Smooth muscle cell (in vitro differentiated cells): ENCODE results near the gene MAPKAP1. TPM values are rescaled to one million over a fixed set of nuclear protein-coding genes. Genes with fewer than 3 reads are reported as not detected.

ENCODE experiments used
- DNase-seq: peaks from one replicate; lab custom pipeline; 2025; ENCODE audit not compliant: unreplicated experiment; lab: John Stamatoyannopoulos, UW
- H2AFZ ChIP-seq: fragments of 200-600 bp; sonication (generic); 2 replicates; pipeline ENCODE4 v1.6.0; 2016; ENCODE audit warnings: antibody characterized with exemption, low read depth, mild to moderate bottlenecking
- H3F3A ChIP-seq: fragments of 200-600 bp; sonication (generic); 2 replicates; pipeline ENCODE4 v1.6.0; 2017; ENCODE audit warnings: antibody characterized with exemption, low read depth
- H3K27ac ChIP-seq: fragments of 200-600 bp; sonication (generic); 2 replicates; pipeline ENCODE4 v1.5.1; 2016; ENCODE audit warnings: low read depth, mild to moderate bottlenecking
- H3K27me3 ChIP-seq: fragments of 200-600 bp; sonication (generic); 2 replicates; pipeline ENCODE4 v1.6.1; 2016; ENCODE audit warnings: low read depth, mild to moderate bottlenecking
- H3K36me3 ChIP-seq: fragments of 200-600 bp; sonication (generic); 2 replicates; pipeline ENCODE4 v1.5.1; 2016; ENCODE audit warnings: low read depth
- H3K4me1 ChIP-seq: fragments of 200-600 bp; sonication (generic); 2 replicates; pipeline ENCODE4 v1.5.1; 2016; ENCODE audit warnings: low read depth
- H3K4me2 ChIP-seq: fragments of 200-600 bp; sonication (generic); 2 replicates; pipeline ENCODE4 v1.6.0; 2016; ENCODE audit warnings: mild to moderate bottlenecking
- H3K4me3 ChIP-seq: fragments of 200-600 bp; sonication (generic); 2 replicates; pipeline ENCODE4 v1.5.1; 2016; ENCODE audit warnings: mild to moderate bottlenecking
- H3K79me2 ChIP-seq: fragments of 200-600 bp; sonication (generic); 2 replicates; pipeline ENCODE4 v1.6.0; 2016; ENCODE audit warnings: low read depth, mild to moderate bottlenecking
- H3K9ac ChIP-seq: fragments of 200-600 bp; sonication (generic); 2 replicates; pipeline ENCODE4 v1.6.0; 2016; ENCODE audit warnings: low read depth
- H3K9me3 ChIP-seq: fragments of 200-600 bp; sonication (generic); replicated peaks from 2 replicates; pipeline ENCODE4 v1.5.1; 2016; ENCODE audit warnings: low read depth
- H4K20me1 ChIP-seq: fragments of 200-600 bp; sonication (generic); 2 replicates; pipeline ENCODE4 v1.6.0; 2016; ENCODE audit warnings: low read depth
- CTCF ChIP-seq: fragments of 200-600 bp; sonication (generic); IDR thresholded peaks from 2 replicates; pipeline ENCODE4 v1.5.1; 2017; ENCODE audit warnings: borderline replicate concordance, mild to moderate bottlenecking, antibody characterized with exemption; ENCODE audit not compliant: insufficient read depth, poor library complexity, severe bottlenecking
- WGBS: methylation state at CpG from one replicate; pipeline ENCODE4 v1.1.7; 2016; ENCODE audit warnings: low lambda C conversion rate; 5-methylcytosine and 5-hydroxymethylcytosine counted together
- polyA plus RNA-seq: library from polyadenylated mRNA; unstranded; fragments of >200 nt; fragmentation: Nextera tagmentation; extraction: Ambion mirVana; gene quantifications from 2 replicates; pipeline ENCODE4 v1.2.1, GENCODE V29; 2016
- total RNA-seq: library from RNA; depleted of rRNA; stranded (reverse); fragments of >200 nt; gene quantifications from 2 replicates; pipeline ENCODE4 v1.2.3, GENCODE V29; 2014

The MAPKAP1 gene
- total and polyA plus RNA-seq, 2 experiments from 2014 or later = 50.1 to 74.5 TPM

GRCh38 chr9:125484350-125485282 is 222.4 kb downstream of the MAPKAP1 start:
- no peaks in the 10 kb centered on the region for H3K9me3 ChIP-seq
- H3K36me3 ChIP-seq = no peaks in the 10 kb centered on the region
- peaks cover 21% of the 10 kb centered on the region for H4K20me1 ChIP-seq
- H3F3A ChIP-seq = no peaks in the 10 kb centered on the region
- no peak overlapping the region for H3K4me2 ChIP-seq
- H3K27me3 ChIP-seq = no peaks in the 10 kb centered on the region
- H3K9ac ChIP-seq = no peak overlapping the region
- H2AFZ ChIP-seq = no peak overlapping the region
- DNase-seq = no peak
- TF ChIP-seq CTCF = no peak
- no peak overlapping the region for H3K27ac ChIP-seq
- no peaks in the 10 kb centered on the region for H3K79me2 ChIP-seq
- WGBS = 86% methylated on average over 13 of the region's 13 CpGs
- no peak overlapping the region for H3K4me3 ChIP-seq
- no peaks in the 10 kb centered on the region for H3K4me1 ChIP-seq

GRCh38 chr9:125483697-125484096 is 223.3 kb downstream of the MAPKAP1 start:
- H3K36me3 ChIP-seq = no peaks in the 10 kb centered on the region
- no peak overlapping the region for H3K9ac ChIP-seq
- H4K20me1 ChIP-seq = peaks cover 21% of the 10 kb centered on the region
- DNase-seq = no peak
- no peaks in the 10 kb centered on the region for H3K9me3 ChIP-seq
- no peaks in the 10 kb centered on the region for H3K4me1 ChIP-seq
- H3K27me3 ChIP-seq = no peaks in the 10 kb centered on the region
- H3K4me2 ChIP-seq = no peak overlapping the region
- no peak overlapping the region for H3K27ac ChIP-seq
- H3K79me2 ChIP-seq = no peaks in the 10 kb centered on the region
- no peak overlapping the region for H2AFZ ChIP-seq
- H3F3A ChIP-seq = no peaks in the 10 kb centered on the region
- H3K4me3 ChIP-seq = no peak overlapping the region
- 95% methylated on average over 2 of the region's 2 CpGs for WGBS
- TF ChIP-seq CTCF = no peak

- H3F3A ChIP-seq = peaks cover 3% of the 10 kb centered on the region
- H2AFZ ChIP-seq = no peak overlapping the region
- no peak for DNase-seq
- no peaks in the 10 kb centered on the region for H3K79me2 ChIP-seq
- TF ChIP-seq CTCF = no peak
- H4K20me1 ChIP-seq = peaks cover 9% of the 10 kb centered on the region
- no peaks in the 10 kb centered on the region for H3K36me3 ChIP-seq
- H3K9me3 ChIP-seq = no peaks in the 10 kb centered on the region
- H3K9ac ChIP-seq = no peak overlapping the region
- H3K27ac ChIP-seq = no peak overlapping the region
- H3K4me3 ChIP-seq = no peak overlapping the region
- H3K4me2 ChIP-seq = no peak overlapping the region
- WGBS = 88% methylated on average over 7 of the region's 7 CpGs
- H3K27me3 ChIP-seq = no peaks in the 10 kb centered on the region
- H3K4me1 ChIP-seq = no peaks in the 10 kb centered on the region
Observed at GRCh38 chr9:125479846-125480615, 227.0 kb downstream of the MAPKAP1 start.
